RWPE2 (cell line): ENCODE results near the gene ARHGAP11A.

Experiments
- ATAC-seq: fragments of 200-7000 bp; cut with Tn5 transposase; 3 replicates; pipeline ENCODE4 v1.9.1; 2021; ENCODE audit warnings: low read depth
- DNase-seq: peaks from one replicate; pipeline ENCODE4 v3.0.0-alpha.2; 2020; ENCODE audit warnings: low spot score
- H3K27ac ChIP-seq: fragments of 450-650 bp; 2 replicates; pipeline ENCODE4 v1.5.1; 2017; ENCODE audit warnings: mild to moderate bottlenecking; ENCODE audit not compliant: poor library complexity, severe bottlenecking
- H3K27me3 ChIP-seq: fragments of 250-450 bp; sonication (Bioruptor Pico); 2 replicates; pipeline ENCODE4 v1.5.1; 2021; ENCODE audit warnings: mild to moderate bottlenecking, moderate library complexity; ENCODE audit not compliant: insufficient read depth, poor library complexity, severe bottlenecking
- H3K36me3 ChIP-seq: fragments of 250-450 bp; sonication (Bioruptor Pico); 2 replicates; pipeline ENCODE4 v1.5.1; 2020; ENCODE audit warnings: low read depth, mild to moderate bottlenecking, moderate library complexity
- H3K4me1 ChIP-seq: fragments of 250-450 bp; sonication (Bioruptor Pico); 2 replicates; pipeline ENCODE4 v1.5.1; 2021; ENCODE audit warnings: mild to moderate bottlenecking, moderate library complexity; ENCODE audit not compliant: insufficient read depth, poor library complexity, severe bottlenecking
- H3K4me3 ChIP-seq: fragments of 250-450 bp; sonication (Bioruptor Pico); 2 replicates; pipeline ENCODE4 v1.5.1; 2021; ENCODE audit warnings: mild to moderate bottlenecking, moderate library complexity; ENCODE audit not compliant: severe bottlenecking
- H3K9me3 ChIP-seq: fragments of 250-450 bp; sonication (Bioruptor Pico); 2 replicates; pipeline ENCODE4 v1.5.1; 2021; ENCODE audit warnings: mild to moderate bottlenecking, moderate library complexity; ENCODE audit not compliant: severe bottlenecking
- CTCF ChIP-seq: fragments of 450-650 bp; IDR thresholded peaks from one replicate; pipeline ENCODE4 v1.5.1; 2017; ENCODE audit warnings: mild to moderate bottlenecking, moderate library complexity; ENCODE audit not compliant: poor library complexity, severe bottlenecking

The ARHGAP11A gene

DNA sequence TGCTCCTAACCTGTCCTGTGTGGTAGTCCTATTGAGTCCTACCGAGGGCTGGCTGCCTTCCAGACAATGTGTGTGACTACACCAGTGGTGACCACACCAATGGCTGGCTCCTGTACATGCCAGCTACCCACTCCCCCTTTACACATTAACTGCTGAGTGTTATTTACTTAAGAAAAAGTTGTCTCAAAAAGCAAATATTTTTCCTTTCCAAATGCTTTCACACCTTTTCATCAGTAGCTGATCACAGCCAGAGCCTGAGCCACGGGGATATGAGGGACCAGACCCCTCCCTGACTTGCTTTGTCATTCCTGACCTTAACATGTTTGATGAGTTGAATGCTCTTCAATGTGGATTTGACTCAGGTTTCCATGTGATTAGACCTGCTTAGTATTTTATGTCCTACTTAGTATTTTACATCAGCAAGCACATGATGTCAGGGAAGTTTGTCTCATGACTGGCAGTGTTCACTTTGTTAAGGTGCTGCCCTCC is 72.9 kb downstream of the ARHGAP11A start:
- Histone ChIP-seq H3K36me3 (no peaks in the 10 kb centered on the region), H3K4me1 (peaks cover 43% of the 10 kb centered on the region), H3K27me3 (no peaks in the 10 kb centered on the region), H3K27ac (peak overlapping the region; percentile 94), H3K9me3 (no peaks in the 10 kb centered on the region), H3K4me3 (no peak overlapping the region)
- DNase-seq (peak; percentile 88), ATAC-seq (peak; percentile 57)
- TF ChIP-seq CTCF, result no peak
